ENCODE results near the gene YAP1.
A peak's percentile ranks its signal among the peaks of the same experiment; 100 is the strongest.

Gene YAP1

GRCh38 chr11:102109896-102110760 lies at the start of gene YAP1:
YAP1 (plus strand) TSS chr11:102110447; CDS start chr11:102110849, 402 bp downstream.
- peak; percentile 24 to 30 for DNase-seq (ENCODE audit: low read depth in 2 of 2)

- DNase-seq (ENCODE audit: low read depth in 2 of 2): no peak
These were observed 49.0 kb upstream of the YAP1 start for GRCh38 chr11:102061276-102061675.

GRCh38 chr11:102062106-102062505 lies 48.1 kb upstream of the YAP1 start:
- DNase-seq (ENCODE audit: low read depth in 2 of 2): no peak

GRCh38 chr11:102064316-102064715 lies 45.9 kb upstream of the YAP1 start:
- DNase-seq (ENCODE audit: low read depth in 2 of 2): no peak

- no peak for DNase-seq (ENCODE audit: low read depth in 2 of 2)
These were observed 39.5 kb upstream of the YAP1 start for GRCh38 chr11:102070766-102071165.

GRCh38 chr11:102071497-102072472 lies 38.5 kb upstream of the YAP1 start:
- no peak for DNase-seq (ENCODE audit: low read depth in 2 of 2)

- DNase-seq (ENCODE audit: low read depth in 2 of 2): no peak
These were observed 37.0 kb upstream of the YAP1 start for GRCh38 chr11:102073253-102073652.

- no peak for DNase-seq (ENCODE audit: low read depth in 2 of 2)
These were observed 30.6 kb upstream of the YAP1 start for GRCh38 chr11:102079625-102080024.

- no peak for DNase-seq (ENCODE audit: low read depth in 2 of 2)
These were observed 28.9 kb upstream of the YAP1 start for GRCh38 chr11:102081313-102081712.

- DNase-seq (ENCODE audit: low read depth in 2 of 2): no peak
These were observed 24.2 kb upstream of the YAP1 start for GRCh38 chr11:102085864-102086551.

- DNase-seq (ENCODE audit: low read depth in 2 of 2): no peak
These were observed 13.1 kb upstream of the YAP1 start for GRCh38 chr11:102097186-102097585.

GRCh38 chr11:102099755-102100154 lies 10.5 kb upstream of the YAP1 start:
- DNase-seq (ENCODE audit: low read depth in 2 of 2): no peak

- DNase-seq (ENCODE audit: low read depth in 2 of 2): no peak
These were observed 1.4 kb upstream of the YAP1 start for GRCh38 chr11:102108734-102109440.

- no peak for DNase-seq (ENCODE audit: low read depth in 2 of 2)
These were observed 439 bp downstream of the YAP1 start for GRCh38 chr11:102110761-102111010.

GRCh38 chr11:102111011-102111786 lies 952 bp downstream of the YAP1 start:
- DNase-seq (ENCODE audit: low read depth in 2 of 2): no peak

GRCh38 chr11:102111787-102112508 lies 1.7 kb downstream of the YAP1 start:
- DNase-seq (ENCODE audit: low read depth in 2 of 2): no peak

- DNase-seq (ENCODE audit: low read depth in 2 of 2): no peak
These were observed 2.2 kb downstream of the YAP1 start for GRCh38 chr11:102112509-102112821.

- DNase-seq (ENCODE audit: low read depth in 2 of 2): no peak
These were observed 3.8 kb downstream of the YAP1 start for GRCh38 chr11:102114032-102114431.

- DNase-seq (ENCODE audit: low read depth in 2 of 2): no peak
These were observed 5.3 kb downstream of the YAP1 start for GRCh38 chr11:102115557-102115956.

Measured in stimulated activated CD8-positive, alpha-beta memory T cell treated with anti-CD3 and anti-CD28 coated beads, Interleukin-2, amount 100 ng/mL, for 1 hour (primary cell).